HepG2 (cell line): Measurements from ENCODE around the gene AKAP12. TPM values are rescaled to one million over a fixed set of nuclear protein-coding genes. Genes with fewer than 3 reads are reported as not detected.
A peak's percentile ranks its signal among the peaks of the same experiment; 100 is the strongest.

Experiments
- GATAD2A ChIP-seq: IDR thresholded peaks from 2 replicates; pipeline ENCODE4 v1.6.1; 2016
- NPAS2 ChIP-seq: sonication (generic); formaldehyde crosslinking; IDR thresholded peaks from 2 replicates; pipeline ENCODE4 v1.8.0; 2022; ENCODE audit warnings: mild to moderate bottlenecking, missing genetic modification reagents, borderline replicate concordance
- PRMT3 ChIP-seq: sonication (generic); formaldehyde crosslinking; IDR thresholded peaks from 2 replicates; pipeline ENCODE4 v1.8.1; 2022; ENCODE audit warnings: low read depth, mild to moderate bottlenecking, moderate library complexity, missing genetic modification reagents, borderline replicate concordance
- RELA ChIP-seq: sonication (generic); formaldehyde crosslinking; IDR thresholded peaks from 2 replicates; pipeline ENCODE4 v1.4.0; 2020; ENCODE audit warnings: missing genetic modification reagents
- SOX13 ChIP-seq, 3 experiments: fragments of 450-650 bp in 1 of 3; sonication (generic) in 1 of 3; formaldehyde crosslinking in 1 of 3; IDR thresholded peaks in 2 of 3; conservative IDR thresholded peaks in 1 of 3; 2 replicates each; pipeline versions ENCODE4 v1.5.0 to v1.6.1; 2016 to 2020; ENCODE audit warnings: antibody characterized with exemption in 1 of 3, mild to moderate bottlenecking in 1 of 3, missing compliant biosample characterization in 1 of 3, missing genetic modification reagents in 1 of 3, moderate library complexity in 1 of 3
- ZNF205 ChIP-seq: IDR thresholded peaks from 2 replicates; pipeline ENCODE4 v1.6.1; 2018; ENCODE audit warnings: missing biosample characterization, missing genetic modification reagents
- ZNF251 ChIP-seq: sonication (generic); formaldehyde crosslinking; IDR thresholded peaks from 2 replicates; pipeline ENCODE4 v1.9.0; 2021; ENCODE audit warnings: mild to moderate bottlenecking, missing genetic modification reagents
- ZNF670 ChIP-seq: sonication (generic); formaldehyde crosslinking; IDR thresholded peaks from 2 replicates; pipeline ENCODE4 v1.8.0; 2022; ENCODE audit warnings: mild to moderate bottlenecking, missing genetic modification reagents, borderline replicate concordance
- ZNF747 ChIP-seq: sonication (generic); formaldehyde crosslinking; IDR thresholded peaks from 2 replicates; pipeline ENCODE4 v1.8.1; 2023; ENCODE audit warnings: missing genetic modification reagents, mild to moderate bottlenecking, borderline replicate concordance
- ZSCAN25 ChIP-seq: sonication (generic); formaldehyde crosslinking; IDR thresholded peaks from 2 replicates; pipeline ENCODE4 v1.8.0; 2022; ENCODE audit warnings: mild to moderate bottlenecking, missing genetic modification reagents
- ZZZ3 ChIP-seq: sonication (generic); formaldehyde crosslinking; IDR thresholded peaks from 2 replicates; pipeline ENCODE4 v1.4.0; 2020; ENCODE audit warnings: missing genetic modification reagents, mild to moderate bottlenecking, borderline replicate concordance
- polyA plus RNA-seq, 8 experiments: library from polyadenylated mRNA; depleted of rRNA in 3 of 8; stranded (reverse) in 7 of 8; unstranded in 1 of 8; fragments of >200 nt; fragmentation: Illumina TruSeq in 4 of 8; extraction: Trizol in 4 of 8; gene quantifications; 2 replicates each; pipeline versions ENCODE4 v1.2.1 to v1.2.3, GENCODE V29; 2011 to 2016; ENCODE audit warnings: low read depth in 4 of 8, missing spikeins in 1 of 8, mixed read lengths in 1 of 8; ENCODE audit not compliant: insufficient read depth in 1 of 8
- total RNA-seq, 5 experiments: library from RNA; depleted of rRNA; stranded (reverse); fragments of >200 nt; fragmentation: Illumina TruSeq; extraction: Trizol; gene quantifications; 2 replicates each; pipeline ENCODE4 v1.2.3, GENCODE V29; 2016; ENCODE audit warnings: low read depth in 1 of 5
- TF ChIP-seq, protein P1 (sequence below): sonication (generic); formaldehyde crosslinking; IDR thresholded peaks from 2 replicates; pipeline ENCODE4 v1.9.0; 2021; ENCODE audit warnings: missing genetic modification reagents, borderline replicate concordance
- TF ChIP-seq, protein P2 (sequence below): sonication (generic); formaldehyde crosslinking; IDR thresholded peaks from 2 replicates; pipeline ENCODE4 v1.9.0; 2022; ENCODE audit warnings: low read depth, missing genetic modification reagents
- TF ChIP-seq, protein P3 (sequence below): sonication (generic); formaldehyde crosslinking; IDR thresholded peaks from 2 replicates; pipeline ENCODE4 v1.5.0; 2020; ENCODE audit warnings: missing genetic modification reagents
- TF ChIP-seq, protein P4 (sequence below): IDR thresholded peaks from 2 replicates; pipeline ENCODE4 v1.6.1; 2012; ENCODE audit warnings: inconsistent platforms
- TF ChIP-seq, protein P5 (sequence below): sonication (generic); formaldehyde crosslinking; IDR thresholded peaks from 2 replicates; pipeline ENCODE4 v1.8.1; 2023; ENCODE audit warnings: mild to moderate bottlenecking, missing genetic modification reagents
- TF ChIP-seq, protein P6 (sequence below): IDR thresholded peaks from 2 replicates; pipeline ENCODE4 v1.6.1; 2016; ENCODE audit warnings: missing biosample characterization, missing genetic modification reagents, low read depth

AKAP12 gene
- total and polyA plus RNA-seq, 2 of the 13 experiments (the other 11 are each of a cell fraction or from before 2014, with no cell fraction given): 10.6 to 19.0 TPM

DNA sequence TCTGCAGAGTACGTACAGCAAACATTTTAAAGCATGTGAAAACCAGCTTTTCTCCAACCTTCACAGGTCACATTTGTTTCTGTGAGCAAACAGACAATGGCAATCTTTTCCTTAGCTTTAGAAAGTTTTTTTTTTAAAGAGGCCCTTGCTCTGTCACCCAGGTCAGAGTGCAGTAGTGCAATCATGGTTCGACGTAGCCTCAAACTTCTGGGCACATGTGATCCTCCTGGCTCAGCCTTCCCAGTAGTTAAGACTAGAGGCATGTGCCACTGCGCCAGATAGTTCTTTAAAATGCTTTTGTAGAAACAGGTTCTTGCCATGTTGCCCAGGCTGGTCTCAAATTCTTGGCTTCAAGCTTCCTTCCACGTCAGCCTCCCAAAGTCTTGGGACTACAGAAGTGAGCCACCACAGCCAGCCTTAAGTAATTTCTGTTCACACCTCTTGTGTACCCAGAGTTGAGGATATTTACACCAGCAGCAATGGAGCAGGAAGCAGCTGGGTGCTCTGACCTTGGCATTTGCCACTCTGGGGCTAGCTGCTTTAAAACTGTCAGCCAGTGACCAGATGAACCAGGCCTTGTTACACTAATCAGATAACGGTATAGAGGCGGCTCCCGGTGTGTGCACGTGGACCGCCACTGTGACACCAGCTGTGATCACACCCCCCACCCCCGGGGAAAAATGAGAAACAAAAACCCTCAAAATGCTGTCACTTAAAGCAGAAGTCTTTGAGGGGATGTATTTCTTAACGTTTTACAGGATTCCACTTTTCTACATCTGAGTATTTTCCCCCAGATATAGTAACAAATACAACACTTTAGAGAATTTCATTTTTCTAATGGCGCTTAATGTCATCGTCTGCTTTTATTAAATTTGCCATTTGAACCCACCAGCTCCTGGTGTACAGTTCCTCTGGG is 71.3 kb downstream of the AKAP12 start (continued):
- TF ChIP-seq, protein P1, sequence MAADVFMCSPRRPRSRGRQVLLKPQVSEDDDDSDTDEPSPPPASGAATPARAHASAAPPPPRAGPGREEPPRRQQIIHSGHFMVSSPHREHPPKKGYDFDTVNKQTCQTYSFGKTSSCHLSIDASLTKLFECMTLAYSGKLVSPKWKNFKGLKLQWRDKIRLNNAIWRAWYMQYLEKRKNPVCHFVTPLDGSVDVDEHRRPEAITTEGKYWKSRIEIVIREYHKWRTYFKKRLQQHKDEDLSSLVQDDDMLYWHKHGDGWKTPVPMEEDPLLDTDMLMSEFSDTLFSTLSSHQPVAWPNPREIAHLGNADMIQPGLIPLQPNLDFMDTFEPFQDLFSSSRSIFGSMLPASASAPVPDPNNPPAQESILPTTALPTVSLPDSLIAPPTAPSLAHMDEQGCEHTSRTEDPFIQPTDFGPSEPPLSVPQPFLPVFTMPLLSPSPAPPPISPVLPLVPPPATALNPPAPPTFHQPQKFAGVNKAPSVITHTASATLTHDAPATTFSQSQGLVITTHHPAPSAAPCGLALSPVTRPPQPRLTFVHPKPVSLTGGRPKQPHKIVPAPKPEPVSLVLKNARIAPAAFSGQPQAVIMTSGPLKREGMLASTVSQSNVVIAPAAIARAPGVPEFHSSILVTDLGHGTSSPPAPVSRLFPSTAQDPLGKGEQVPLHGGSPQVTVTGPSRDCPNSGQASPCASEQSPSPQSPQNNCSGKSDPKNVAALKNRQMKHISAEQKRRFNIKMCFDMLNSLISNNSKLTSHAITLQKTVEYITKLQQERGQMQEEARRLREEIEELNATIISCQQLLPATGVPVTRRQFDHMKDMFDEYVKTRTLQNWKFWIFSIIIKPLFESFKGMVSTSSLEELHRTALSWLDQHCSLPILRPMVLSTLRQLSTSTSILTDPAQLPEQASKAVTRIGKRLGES (CRISPR knock-in tag): no peak
- TF ChIP-seq RELA (CRISPR knock-in tag) (0 out of 2 replicates have a peak, but pooled peaks have one; percentile 38), PRMT3 (no peak), ZNF670 (CRISPR knock-in tag) (0 out of 2 replicates have a peak, but pooled peaks have one; percentile 31), ZNF251 (CRISPR knock-in tag) (no peak), ZZZ3 (CRISPR knock-in tag) (no peak), ZNF205 (0 out of 2 replicates have a peak, but pooled peaks have one; percentile 26), GATAD2A (CRISPR knock-in tag) (peak; percentile 68; the same call in 1 of the 2 replicates), SOX13 (IDR thresholded peaks at IDR 0.05) (no peak; the same call in 1 of the 2 replicates), SOX13 (CRISPR knock-in tag; conservative IDR thresholded peaks at IDR 0.05 in 1 of 2, IDR thresholded peaks at IDR 0.05 in 1 of 2) (peak in 1 of 2 experiments; percentile 67; a peak in 2 of 4 replicates), ZSCAN25 (0 out of 2 replicates have a peak, but pooled peaks have one; percentile 24), ZNF747 (CRISPR knock-in tag) (no peak), NPAS2 (CRISPR knock-in tag) (no peak)
- TF ChIP-seq, protein P2, sequence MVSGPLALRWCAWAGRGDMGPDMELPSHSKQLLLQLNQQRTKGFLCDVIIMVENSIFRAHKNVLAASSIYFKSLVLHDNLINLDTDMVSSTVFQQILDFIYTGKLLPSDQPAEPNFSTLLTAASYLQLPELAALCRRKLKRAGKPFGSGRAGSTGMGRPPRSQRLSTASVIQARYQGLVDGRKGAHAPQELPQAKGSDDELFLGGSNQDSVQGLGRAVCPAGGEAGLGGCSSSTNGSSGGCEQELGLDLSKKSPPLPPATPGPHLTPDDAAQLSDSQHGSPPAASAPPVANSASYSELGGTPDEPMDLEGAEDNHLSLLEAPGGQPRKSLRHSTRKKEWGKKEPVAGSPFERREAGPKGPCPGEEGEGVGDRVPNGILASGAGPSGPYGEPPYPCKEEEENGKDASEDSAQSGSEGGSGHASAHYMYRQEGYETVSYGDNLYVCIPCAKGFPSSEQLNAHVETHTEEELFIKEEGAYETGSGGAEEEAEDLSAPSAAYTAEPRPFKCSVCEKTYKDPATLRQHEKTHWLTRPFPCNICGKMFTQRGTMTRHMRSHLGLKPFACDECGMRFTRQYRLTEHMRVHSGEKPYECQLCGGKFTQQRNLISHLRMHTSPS: peak; percentile 90
- TF ChIP-seq, protein P3, sequence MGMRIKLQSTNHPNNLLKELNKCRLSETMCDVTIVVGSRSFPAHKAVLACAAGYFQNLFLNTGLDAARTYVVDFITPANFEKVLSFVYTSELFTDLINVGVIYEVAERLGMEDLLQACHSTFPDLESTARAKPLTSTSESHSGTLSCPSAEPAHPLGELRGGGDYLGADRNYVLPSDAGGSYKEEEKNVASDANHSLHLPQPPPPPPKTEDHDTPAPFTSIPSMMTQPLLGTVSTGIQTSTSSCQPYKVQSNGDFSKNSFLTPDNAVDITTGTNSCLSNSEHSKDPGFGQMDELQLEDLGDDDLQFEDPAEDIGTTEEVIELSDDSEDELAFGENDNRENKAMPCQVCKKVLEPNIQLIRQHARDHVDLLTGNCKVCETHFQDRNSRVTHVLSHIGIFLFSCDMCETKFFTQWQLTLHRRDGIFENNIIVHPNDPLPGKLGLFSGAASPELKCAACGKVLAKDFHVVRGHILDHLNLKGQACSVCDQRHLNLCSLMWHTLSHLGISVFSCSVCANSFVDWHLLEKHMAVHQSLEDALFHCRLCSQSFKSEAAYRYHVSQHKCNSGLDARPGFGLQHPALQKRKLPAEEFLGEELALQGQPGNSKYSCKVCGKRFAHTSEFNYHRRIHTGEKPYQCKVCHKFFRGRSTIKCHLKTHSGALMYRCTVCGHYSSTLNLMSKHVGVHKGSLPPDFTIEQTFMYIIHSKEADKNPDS (CRISPR knock-in tag): no peak
- TF ChIP-seq, protein P4, sequence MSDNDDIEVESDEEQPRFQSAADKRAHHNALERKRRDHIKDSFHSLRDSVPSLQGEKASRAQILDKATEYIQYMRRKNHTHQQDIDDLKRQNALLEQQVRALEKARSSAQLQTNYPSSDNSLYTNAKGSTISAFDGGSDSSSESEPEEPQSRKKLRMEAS: peak; percentile 65
- TF ChIP-seq, protein P5, sequence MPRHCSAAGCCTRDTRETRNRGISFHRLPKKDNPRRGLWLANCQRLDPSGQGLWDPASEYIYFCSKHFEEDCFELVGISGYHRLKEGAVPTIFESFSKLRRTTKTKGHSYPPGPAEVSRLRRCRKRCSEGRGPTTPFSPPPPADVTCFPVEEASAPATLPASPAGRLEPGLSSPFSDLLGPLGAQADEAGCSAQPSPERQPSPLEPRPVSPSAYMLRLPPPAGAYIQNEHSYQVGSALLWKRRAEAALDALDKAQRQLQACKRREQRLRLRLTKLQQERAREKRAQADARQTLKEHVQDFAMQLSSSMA (CRISPR knock-in tag): peak; percentile 29; the same call in 1 of the 2 replicates
- TF ChIP-seq, protein P6, sequence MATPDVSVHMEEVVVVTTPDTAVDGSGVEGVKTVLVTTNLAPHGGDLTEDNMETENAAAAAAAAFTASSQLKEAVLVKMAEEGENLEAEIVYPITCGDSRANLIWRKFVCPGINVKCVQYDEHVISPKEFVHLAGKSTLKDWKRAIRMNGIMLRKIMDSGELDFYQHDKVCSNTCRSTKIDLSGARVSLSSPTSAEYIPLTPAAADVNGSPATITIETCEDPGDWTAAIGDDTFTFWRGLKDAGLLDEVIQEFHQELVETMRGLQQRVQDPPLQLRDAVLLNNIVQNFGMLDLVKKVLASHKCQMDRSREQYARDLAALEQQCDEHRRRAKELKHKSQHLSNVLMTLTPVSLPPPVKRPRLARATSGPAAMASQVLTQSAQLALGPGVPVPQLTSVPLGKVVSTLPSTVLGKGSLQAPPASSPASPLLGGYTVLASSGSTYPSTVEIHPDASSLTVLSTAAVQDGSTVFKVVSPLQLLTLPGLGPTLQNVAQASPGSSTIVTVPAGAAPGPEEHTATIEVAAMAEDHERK (CRISPR knock-in tag): no peak
